WTC11 (cell line): ENCODE results near the gene PGGT1B. TPM values are rescaled to one million over a fixed set of nuclear protein-coding genes. Genes with fewer than 3 reads are reported as not detected.
A peak's percentile ranks its signal among the peaks of the same experiment; 100 is the strongest.

Source experiments
- ATAC-seq: fragments of 200-7000 bp; cut with Tn5 transposase; 2 replicates; pipeline ENCODE4 v1.10.0; 2021; ENCODE audit warnings: mild to moderate bottlenecking, moderate library complexity
- CTCF ChIA-PET: fragments of 300-600 bp; sonication (Branson Sonifier 250); formaldehyde crosslinking; loops from one replicate; lab custom pipeline; 2021; ENCODE audit warnings: antibody characterized with exemption; lab: Charles Lee
- POLR2A ChIA-PET: fragments of 350-600 bp; sonication (Branson Sonifier 250); formaldehyde crosslinking; loops from one replicate; lab custom pipeline; 2021; ENCODE audit warnings: antibody characterized with exemption; lab: Charles Lee
- DNase-seq: peaks from one replicate; pipeline ENCODE4 v3.0.0; 2021; ENCODE audit warnings: low spot score
- H3K27ac Mint-ChIP-seq: 2 replicates; pipeline ENCODE4 v1.8.0; 2021; ENCODE audit warnings: mixed read lengths
- H3K27me3 Mint-ChIP-seq: 2 replicates; pipeline ENCODE4 v1.8.0; 2021; ENCODE audit warnings: low read depth, mild to moderate bottlenecking, moderate library complexity, mixed read lengths
- H3K36me3 Mint-ChIP-seq: 2 replicates; pipeline ENCODE4 v1.8.0; 2021; ENCODE audit warnings: mixed read lengths
- H3K4me1 Mint-ChIP-seq: 2 replicates; pipeline ENCODE4 v1.8.0; 2022; ENCODE audit warnings: mixed read lengths
- H3K4me3 Mint-ChIP-seq: 2 replicates; pipeline ENCODE4 v1.8.0; 2021; ENCODE audit warnings: mild to moderate bottlenecking, moderate library complexity, mixed read lengths
- H3K9me3 Mint-ChIP-seq: 2 replicates; pipeline ENCODE4 v1.8.0; 2021; ENCODE audit warnings: mixed read lengths
- CREB1 ChIP-seq: sonication (generic); formaldehyde crosslinking; IDR thresholded peaks from 2 replicates; pipeline ENCODE4 v1.8.0; 2023; ENCODE audit warnings: mild to moderate bottlenecking, missing genetic modification reagents
- CREM ChIP-seq: sonication (generic); formaldehyde crosslinking; IDR thresholded peaks from 2 replicates; pipeline ENCODE4 v1.8.1; 2022; ENCODE audit warnings: mild to moderate bottlenecking, missing genetic modification reagents, moderate library complexity
- E2F5 ChIP-seq: sonication (generic); formaldehyde crosslinking; IDR thresholded peaks from 2 replicates; pipeline ENCODE4 v1.8.1; 2022; ENCODE audit warnings: mild to moderate bottlenecking, moderate library complexity, missing genetic modification reagents
- ELF4 ChIP-seq: sonication (generic); formaldehyde crosslinking; IDR thresholded peaks from 2 replicates; pipeline ENCODE4 v1.8.1; 2022; ENCODE audit warnings: low read depth, mild to moderate bottlenecking, moderate library complexity, missing genetic modification reagents
- ESRRA ChIP-seq: sonication (generic); formaldehyde crosslinking; IDR thresholded peaks from 2 replicates; pipeline ENCODE4 v1.8.1; 2022; ENCODE audit warnings: mild to moderate bottlenecking, missing genetic modification reagents, borderline replicate concordance
- FOXJ3 ChIP-seq: sonication (generic); formaldehyde crosslinking; IDR thresholded peaks from 2 replicates; pipeline ENCODE4 v1.9.0; 2021; ENCODE audit warnings: missing genetic modification reagents, mild to moderate bottlenecking, borderline replicate concordance
- FOXP1 ChIP-seq: sonication (generic); formaldehyde crosslinking; IDR thresholded peaks from 2 replicates; pipeline ENCODE4 v1.8.0; 2022; ENCODE audit warnings: missing genetic modification reagents, mild to moderate bottlenecking, moderate library complexity, borderline replicate concordance
- GTF2I ChIP-seq: fragments of 250-450 bp; sonication (Bioruptor Pico); conservative IDR thresholded peaks from 2 replicates; pipeline ENCODE4 v1.4.0; 2021; ENCODE audit warnings: mild to moderate bottlenecking
- HMGA2 ChIP-seq: fragments of 250-450 bp; sonication (Bioruptor Pico); IDR thresholded peaks from 2 replicates; pipeline ENCODE4 v1.4.0; 2021; ENCODE audit warnings: mild to moderate bottlenecking, moderate library complexity
- HMGXB4 ChIP-seq: sonication (generic); formaldehyde crosslinking; IDR thresholded peaks from 2 replicates; pipeline ENCODE4 v1.8.1; 2023; ENCODE audit warnings: mild to moderate bottlenecking, moderate library complexity, missing genetic modification reagents
- IRF1 ChIP-seq: sonication (generic); formaldehyde crosslinking; IDR thresholded peaks from 2 replicates; pipeline ENCODE4 v1.8.0; 2023; ENCODE audit warnings: missing genetic modification reagents
- MLX ChIP-seq: sonication (generic); formaldehyde crosslinking; IDR thresholded peaks from 2 replicates; pipeline ENCODE4 v1.8.1; 2023; ENCODE audit warnings: mild to moderate bottlenecking, missing genetic modification reagents, moderate library complexity
- NFE2L1 ChIP-seq: sonication (generic); formaldehyde crosslinking; IDR thresholded peaks from 2 replicates; pipeline ENCODE4 v1.8.1; 2023; ENCODE audit warnings: missing genetic modification reagents
- SMAD3 ChIP-seq: sonication (generic); formaldehyde crosslinking; IDR thresholded peaks from 2 replicates; pipeline ENCODE4 v1.8.0; 2022; ENCODE audit warnings: missing genetic modification reagents, mild to moderate bottlenecking, borderline replicate concordance
- TCF7 ChIP-seq: sonication (generic); formaldehyde crosslinking; IDR thresholded peaks from 2 replicates; pipeline ENCODE4 v1.8.0; 2022; ENCODE audit warnings: mild to moderate bottlenecking, low read depth, missing genetic modification reagents, moderate library complexity
- TEAD1 ChIP-seq: sonication (generic); formaldehyde crosslinking; IDR thresholded peaks from 2 replicates; pipeline ENCODE4 v1.8.0; 2022; ENCODE audit warnings: mild to moderate bottlenecking, missing genetic modification reagents
- ZNF121 ChIP-seq: sonication (generic); formaldehyde crosslinking; IDR thresholded peaks from 2 replicates; pipeline ENCODE4 v1.8.0; 2023; ENCODE audit warnings: missing genetic modification reagents
- ZNF219 ChIP-seq: sonication (generic); formaldehyde crosslinking; IDR thresholded peaks from 2 replicates; pipeline ENCODE4 v1.8.0; 2023; ENCODE audit warnings: missing genetic modification reagents, mild to moderate bottlenecking, borderline replicate concordance
- ZNF263 ChIP-seq: sonication (generic); formaldehyde crosslinking; IDR thresholded peaks from 2 replicates; pipeline ENCODE4 v1.8.1; 2022; ENCODE audit warnings: low read depth, mild to moderate bottlenecking, moderate library complexity, missing genetic modification reagents
- ZNF317 ChIP-seq: sonication (generic); formaldehyde crosslinking; IDR thresholded peaks from 2 replicates; pipeline ENCODE4 v1.8.1; 2023; ENCODE audit warnings: low read depth, mild to moderate bottlenecking, moderate library complexity, missing genetic modification reagents, borderline replicate concordance
- ZNF423 ChIP-seq: fragments of 250-450 bp; sonication (Bioruptor Pico); IDR thresholded peaks from 2 replicates; pipeline ENCODE4 v2.1.2; 2022; ENCODE audit warnings: mild to moderate bottlenecking, moderate library complexity
- ZNF671 ChIP-seq: fragments of 250-450 bp; sonication (Bioruptor Pico); IDR thresholded peaks from 2 replicates; pipeline ENCODE4 v1.8.0; 2021; ENCODE audit warnings: mild to moderate bottlenecking
- total RNA-seq: library from RNA; stranded (reverse); gene quantifications from 3 replicates; pipeline ENCODE4 v1.2.3, GENCODE V29; 2021
- TF ChIP-seq, protein P1 (sequence below): fragments of 250-450 bp; sonication (Bioruptor Pico); IDR thresholded peaks from 2 replicates; pipeline ENCODE4 v1.9.0; 2021; ENCODE audit warnings: moderate library complexity, mild to moderate bottlenecking, inconsistent platforms, borderline replicate concordance
- TF ChIP-seq, protein P2 (sequence below): fragments of 250-450 bp; sonication (Bioruptor Pico); IDR thresholded peaks from 2 replicates; pipeline ENCODE4 v1.8.0; 2021; ENCODE audit warnings: mild to moderate bottlenecking

Gene PGGT1B
- total RNA-seq, 1 experiment from 2014 or later, result 43.0 TPM

- no peak for TF ChIP-seq FOXJ3 (CRISPR knock-in tag)
- TF ChIP-seq TEAD1 (CRISPR knock-in tag), result no peak
- no peak for TF ChIP-seq ZNF263
- no peak for TF ChIP-seq HMGXB4
- TF ChIP-seq ZNF317 (CRISPR knock-in tag), result no peak
- no peak for TF ChIP-seq NFE2L1
- no peak for TF ChIP-seq ESRRA (CRISPR knock-in tag)
- no peak for TF ChIP-seq E2F5 (CRISPR knock-in tag)
- TF ChIP-seq GTF2I (CRISPR knock-in tag), result no peak
- TF ChIP-seq FOXP1 (CRISPR knock-in tag), result no peak
These were observed 72.3 kb downstream of the PGGT1B start (continued) for GRCh38 chr5:115190388-115190787.

DNA sequence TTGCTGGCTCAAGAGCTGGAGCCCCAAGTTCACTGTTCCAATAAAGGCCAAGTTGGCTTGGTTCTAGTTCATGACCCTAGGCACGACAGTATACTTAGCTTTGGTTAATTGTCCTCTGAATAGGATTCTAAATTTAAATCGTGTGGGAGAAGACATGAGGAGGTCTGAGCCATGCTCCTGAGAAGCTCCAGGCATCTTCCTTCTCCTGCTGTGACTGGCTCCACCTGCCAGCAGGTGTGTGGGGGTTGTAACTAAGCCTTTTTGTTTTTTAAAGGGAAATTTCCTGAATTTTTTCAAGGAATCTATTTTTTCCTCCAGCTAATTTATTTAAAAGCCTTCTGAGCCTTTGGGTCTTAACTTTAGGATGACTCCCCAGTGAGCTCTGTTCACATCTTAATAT lies 72.8 kb downstream of the PGGT1B start:
- POLR2A ChIA-PET, result no interaction called here
- ATAC-seq (peak; percentile 50), DNase-seq (no peak)
- H3K27ac Mint-ChIP-seq, result no peak overlapping the region
- TF ChIP-seq ZNF423 (CRISPR knock-in tag) (peak; percentile 69; the same call in 1 of the 2 replicates), ELF4 (CRISPR knock-in tag) (no peak), NFE2L1 (no peak), ZNF121 (CRISPR knock-in tag) (no peak), CREB1 (CRISPR knock-in tag) (no peak), FOXJ3 (CRISPR knock-in tag) (no peak)
- TF ChIP-seq, protein P1, sequence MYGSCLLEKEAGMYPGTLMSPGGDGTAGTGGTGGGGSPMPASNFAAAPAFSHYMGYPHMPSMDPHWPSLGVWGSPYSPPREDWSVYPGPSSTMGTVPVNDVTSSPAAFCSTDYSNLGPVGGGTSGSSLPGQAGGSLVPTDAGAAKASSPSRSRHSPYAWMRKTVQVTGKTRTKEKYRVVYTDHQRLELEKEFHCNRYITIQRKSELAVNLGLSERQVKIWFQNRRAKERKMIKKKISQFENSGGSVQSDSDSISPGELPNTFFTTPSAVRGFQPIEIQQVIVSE (CRISPR knock-in tag), result no peak
- TF ChIP-seq, all 79 proteins: peak for 1
- Mint-ChIP-seq H3K4me1 (peaks cover 18% of the 10 kb centered on the region), H3K27me3 (no peaks in the 10 kb centered on the region), H3K4me3 (no peak overlapping the region), H3K9me3 (no peaks in the 10 kb centered on the region), H3K36me3 (no peaks in the 10 kb centered on the region)
- CTCF ChIA-PET, result interaction anchor here (0.7 to 1.6 kb wide), 3 partner anchors 10 to 92 kb away, joined by 3 to 5 read pairs (median 4); no protein-coding TSS in a partner anchor

DNA sequence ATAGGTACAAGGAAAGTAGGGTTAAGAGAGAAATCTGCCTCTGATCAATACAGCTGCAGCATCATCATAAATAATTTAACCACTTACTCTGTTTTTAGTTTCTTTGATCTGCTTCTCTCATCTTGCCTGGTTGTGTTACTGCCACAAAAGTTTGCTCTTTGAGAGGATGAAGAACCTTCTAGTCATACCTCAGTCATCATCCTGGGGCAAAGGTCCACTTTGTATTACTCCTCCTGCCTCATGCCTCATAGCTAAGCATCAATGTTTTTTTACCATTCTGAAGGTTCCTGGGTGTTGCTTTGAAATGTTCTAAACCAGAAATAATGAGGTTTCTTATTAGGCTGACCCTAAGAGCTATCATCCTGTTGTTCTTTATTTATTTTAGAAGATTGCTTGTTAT lies 75.9 kb downstream of the PGGT1B start:
- no peak for ATAC-seq
- no peaks in the 10 kb centered on the region for H3K9me3 Mint-ChIP-seq
- TF ChIP-seq HMGA2 (CRISPR knock-in tag) (no peak), ZNF219 (CRISPR knock-in tag) (no peak), ZNF671 (CRISPR knock-in tag) (no peak), MLX (no peak), TCF7 (no peak), CREM (CRISPR knock-in tag) (no peak), IRF1 (no peak), SMAD3 (CRISPR knock-in tag) (no peak)
- TF ChIP-seq, protein P2, sequence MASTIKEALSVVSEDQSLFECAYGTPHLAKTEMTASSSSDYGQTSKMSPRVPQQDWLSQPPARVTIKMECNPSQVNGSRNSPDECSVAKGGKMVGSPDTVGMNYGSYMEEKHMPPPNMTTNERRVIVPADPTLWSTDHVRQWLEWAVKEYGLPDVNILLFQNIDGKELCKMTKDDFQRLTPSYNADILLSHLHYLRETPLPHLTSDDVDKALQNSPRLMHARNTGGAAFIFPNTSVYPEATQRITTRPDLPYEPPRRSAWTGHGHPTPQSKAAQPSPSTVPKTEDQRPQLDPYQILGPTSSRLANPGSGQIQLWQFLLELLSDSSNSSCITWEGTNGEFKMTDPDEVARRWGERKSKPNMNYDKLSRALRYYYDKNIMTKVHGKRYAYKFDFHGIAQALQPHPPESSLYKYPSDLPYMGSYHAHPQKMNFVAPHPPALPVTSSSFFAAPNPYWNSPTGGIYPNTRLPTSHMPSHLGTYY, result no peak
- TF ChIP-seq, all 79 proteins: peak for 0
- Mint-ChIP-seq H3K27me3 (peaks cover 12% of the 10 kb centered on the region), H3K27ac (no peak overlapping the region), H3K4me3 (no peak overlapping the region), H3K36me3 (no peaks in the 10 kb centered on the region), H3K4me1 (peaks cover 18% of the 10 kb centered on the region)
- POLR2A ChIA-PET, result interaction anchor here (0.5 to 0.7 kb wide), 3 partner anchors 17 to 109 kb away, joined by 3 to 4 read pairs (median 4); partner anchors contain the start of gene CCDC112
- CTCF ChIA-PET, result no interaction called here
- DNase-seq, result no peak
